Body of pancreas (tissue), 4 donors: Measurements from ENCODE around the gene RRN3.
"Not testable (repeated sequence)": the region's sequence is repeated elsewhere in the genome, so short reads cannot be mapped to it uniquely, and the experiment has no call there.

Experiments
- CTCF ChIP-seq, 7 experiments: fragments of 450-650 bp in 4 of 7; fragments of 200-600 bp in 3 of 7; sonication (generic) in 3 of 7; IDR thresholded peaks; one replicate each; pipeline ENCODE4 v1.5.1; 2016 to 2019; ENCODE audit warnings: antibody characterized with exemption in 7 of 7
- POLR2A ChIP-seq, 3 donors: fragments of 450-650 bp; IDR thresholded peaks; one replicate each; pipeline ENCODE4 v1.6.1; 2016; ENCODE audit warnings: antibody characterized with exemption in 3 of 3, mild to moderate bottlenecking in 2 of 3

- TF ChIP-seq POLR2A, CTCF (IDR thresholded peaks at IDR 0.05): not testable (repeated sequence)
Measured at GRCh38 chr16:15016354-15016753, 77.7 kb downstream of the RRN3 start.
